Stomach (tissue), 4 donors: ENCODE results near the gene GPD2.

Source experiments
- POLR2A ChIP-seq, 4 donors: fragments of 450-650 bp; IDR thresholded peaks; one replicate each; pipeline ENCODE4 v1.6.1; 2016; ENCODE audit warnings: antibody characterized with exemption in 4 of 4, control low read depth in 2 of 4, mild to moderate bottlenecking in 1 of 4, moderate library complexity in 1 of 4
- TF ChIP-seq, protein P1 (sequence below), 7 experiments: fragments of 450-650 bp in 4 of 7; fragments of 200-600 bp in 3 of 7; sonication (generic) in 3 of 7; IDR thresholded peaks; one replicate each; pipeline ENCODE4 v1.5.1; 2016 to 2019; ENCODE audit warnings: antibody characterized with exemption in 7 of 7, control low read depth in 2 of 7, mild to moderate bottlenecking in 1 of 7

DNA sequence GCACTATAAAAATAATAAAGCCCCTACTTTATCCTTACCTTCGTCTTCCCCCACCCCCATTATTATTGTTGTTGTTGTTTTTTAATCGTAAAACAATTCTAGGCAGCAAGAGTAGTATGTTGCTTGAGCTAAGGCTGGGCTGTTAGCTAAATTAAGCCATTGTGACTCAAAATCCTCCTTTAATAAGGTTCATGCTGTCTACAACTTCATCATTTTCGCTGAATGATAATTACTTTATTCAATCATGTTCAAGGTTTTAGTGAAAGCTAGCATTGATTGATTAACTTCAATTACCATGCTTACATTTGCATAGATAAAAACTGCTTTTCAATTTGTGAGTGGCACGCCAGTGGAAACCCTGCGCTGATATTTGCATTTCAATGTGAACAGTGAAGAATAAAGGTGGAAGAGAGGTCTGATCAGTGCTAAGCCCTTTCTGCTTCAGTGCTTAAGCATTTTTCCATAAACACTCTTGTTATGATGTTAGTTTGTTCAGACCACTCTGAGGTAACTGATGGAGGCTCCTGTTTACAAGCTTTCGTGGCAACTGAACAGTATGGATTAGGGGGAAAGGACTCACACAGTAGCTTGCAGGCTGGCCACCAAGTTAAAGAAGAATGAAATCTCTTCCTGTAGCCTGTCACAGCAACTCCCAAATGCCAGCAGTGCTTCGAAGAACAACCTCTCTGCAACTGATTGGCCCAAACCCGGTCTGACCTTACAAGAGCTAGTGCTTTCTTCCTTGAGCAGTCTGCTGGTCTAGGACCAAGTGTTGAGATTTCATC lies 156.8 kb downstream of the GPD2 start:
- TF ChIP-seq, protein P1, sequence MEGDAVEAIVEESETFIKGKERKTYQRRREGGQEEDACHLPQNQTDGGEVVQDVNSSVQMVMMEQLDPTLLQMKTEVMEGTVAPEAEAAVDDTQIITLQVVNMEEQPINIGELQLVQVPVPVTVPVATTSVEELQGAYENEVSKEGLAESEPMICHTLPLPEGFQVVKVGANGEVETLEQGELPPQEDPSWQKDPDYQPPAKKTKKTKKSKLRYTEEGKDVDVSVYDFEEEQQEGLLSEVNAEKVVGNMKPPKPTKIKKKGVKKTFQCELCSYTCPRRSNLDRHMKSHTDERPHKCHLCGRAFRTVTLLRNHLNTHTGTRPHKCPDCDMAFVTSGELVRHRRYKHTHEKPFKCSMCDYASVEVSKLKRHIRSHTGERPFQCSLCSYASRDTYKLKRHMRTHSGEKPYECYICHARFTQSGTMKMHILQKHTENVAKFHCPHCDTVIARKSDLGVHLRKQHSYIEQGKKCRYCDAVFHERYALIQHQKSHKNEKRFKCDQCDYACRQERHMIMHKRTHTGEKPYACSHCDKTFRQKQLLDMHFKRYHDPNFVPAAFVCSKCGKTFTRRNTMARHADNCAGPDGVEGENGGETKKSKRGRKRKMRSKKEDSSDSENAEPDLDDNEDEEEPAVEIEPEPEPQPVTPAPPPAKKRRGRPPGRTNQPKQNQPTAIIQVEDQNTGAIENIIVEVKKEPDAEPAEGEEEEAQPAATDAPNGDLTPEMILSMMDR (IDR thresholded peaks at IDR 0.05) = no peak
- TF ChIP-seq POLR2A (IDR thresholded peaks at IDR 0.05) = no peak
